ENCODE measurements around the gene LMO2.

The LMO2 gene

GRCh38 chr11:33912405-33913361, 20.8 kb upstream of the LMO2 start:
- DNase-seq: peak in 1 of 2 experiments; percentile 21

GRCh38 chr11:33910958-33911339, 19.1 kb upstream of the LMO2 start:
- DNase-seq: no peak

GRCh38 chr11:33910296-33910957, 18.6 kb upstream of the LMO2 start:
- no peak for DNase-seq

- no peak for DNase-seq
Measured at GRCh38 chr11:33909552-33909951, 17.7 kb upstream of the LMO2 start.

GRCh38 chr11:33909150-33909549, 17.3 kb upstream of the LMO2 start:
- DNase-seq: no peak

- no peak for DNase-seq
Measured at GRCh38 chr11:33907421-33907820, 15.5 kb upstream of the LMO2 start.

- DNase-seq: no peak
Measured at GRCh38 chr11:33906484-33907186, 14.8 kb upstream of the LMO2 start.

GRCh38 chr11:33904102-33904501, 12.2 kb upstream of the LMO2 start:
- no peak for DNase-seq

GRCh38 chr11:33900159-33900840, 8.4 kb upstream of the LMO2 start:
- no peak for DNase-seq

GRCh38 chr11:33899400-33900037, 7.6 kb upstream of the LMO2 start:
- no peak for DNase-seq

GRCh38 chr11:33898957-33899356, 7.1 kb upstream of the LMO2 start:
- no peak for DNase-seq

GRCh38 chr11:33897761-33898375, 6.0 kb upstream of the LMO2 start:
- DNase-seq: no peak

- no peak for DNase-seq
Measured at GRCh38 chr11:33896911-33897310, 5.0 kb upstream of the LMO2 start.

GRCh38 chr11:33895752-33896137, 3.9 kb upstream of the LMO2 start:
- DNase-seq: peak; percentile 26 to 41

- DNase-seq: no peak
Measured at GRCh38 chr11:33894398-33894746, 2.5 kb upstream of the LMO2 start.

GRCh38 chr11:33893711-33894397, 2.0 kb upstream of the LMO2 start:
- no peak for DNase-seq

- DNase-seq: no peak
Measured at GRCh38 chr11:33892906-33893594, 1.2 kb upstream of the LMO2 start.

- no peak for DNase-seq
Measured at GRCh38 chr11:33889821-33890378, 2.0 kb downstream of the LMO2 start.

- DNase-seq: no peak
Measured at GRCh38 chr11:33889296-33889695, 2.6 kb downstream of the LMO2 start.

- DNase-seq: no peak
Measured at GRCh38 chr11:33887886-33888285, 4.0 kb downstream of the LMO2 start.
